Sigmoid colon (tissue), 4 donors: ENCODE results near the gene MYO5B.

Experiments used
- POLR2A ChIP-seq, 2 donors: fragments of 450-650 bp; IDR thresholded peaks; one replicate each; pipeline ENCODE4 v1.6.1; 2016; ENCODE audit warnings: antibody characterized with exemption in 2 of 2, mild to moderate bottlenecking in 2 of 2, moderate library complexity in 2 of 2
- POLR2AphosphoS5 ChIP-seq, 4 donors: sonication (generic); formaldehyde crosslinking; IDR thresholded peaks; one replicate each; pipeline ENCODE4 v1.6.1; 2017; ENCODE audit warnings: antibody characterized with exemption in 4 of 4
- TF ChIP-seq, protein P1 (sequence below), 4 experiments: fragments of 450-650 bp in 3 of 4; fragments of 200-600 bp in 1 of 4; IDR thresholded peaks; one replicate each; pipeline ENCODE4 v1.5.1; 2016 to 2019; ENCODE audit warnings: antibody characterized with exemption in 4 of 4, mild to moderate bottlenecking in 3 of 4, moderate library complexity in 2 of 4

- TF ChIP-seq, protein P1, sequence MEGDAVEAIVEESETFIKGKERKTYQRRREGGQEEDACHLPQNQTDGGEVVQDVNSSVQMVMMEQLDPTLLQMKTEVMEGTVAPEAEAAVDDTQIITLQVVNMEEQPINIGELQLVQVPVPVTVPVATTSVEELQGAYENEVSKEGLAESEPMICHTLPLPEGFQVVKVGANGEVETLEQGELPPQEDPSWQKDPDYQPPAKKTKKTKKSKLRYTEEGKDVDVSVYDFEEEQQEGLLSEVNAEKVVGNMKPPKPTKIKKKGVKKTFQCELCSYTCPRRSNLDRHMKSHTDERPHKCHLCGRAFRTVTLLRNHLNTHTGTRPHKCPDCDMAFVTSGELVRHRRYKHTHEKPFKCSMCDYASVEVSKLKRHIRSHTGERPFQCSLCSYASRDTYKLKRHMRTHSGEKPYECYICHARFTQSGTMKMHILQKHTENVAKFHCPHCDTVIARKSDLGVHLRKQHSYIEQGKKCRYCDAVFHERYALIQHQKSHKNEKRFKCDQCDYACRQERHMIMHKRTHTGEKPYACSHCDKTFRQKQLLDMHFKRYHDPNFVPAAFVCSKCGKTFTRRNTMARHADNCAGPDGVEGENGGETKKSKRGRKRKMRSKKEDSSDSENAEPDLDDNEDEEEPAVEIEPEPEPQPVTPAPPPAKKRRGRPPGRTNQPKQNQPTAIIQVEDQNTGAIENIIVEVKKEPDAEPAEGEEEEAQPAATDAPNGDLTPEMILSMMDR (IDR thresholded peaks at IDR 0.05) = no peak
- TF ChIP-seq POLR2A (IDR thresholded peaks at IDR 0.05) (no peak), POLR2AphosphoS5 (IDR thresholded peaks at IDR 0.05) (no peak)
These were observed 83.5 kb downstream of the MYO5B start for GRCh38 chr18:50111398-50111797.
